HepG2 (cell line): ENCODE measurements around the gene SURF6. TPM values are rescaled to one million over a fixed set of nuclear protein-coding genes. Genes with fewer than 3 reads are reported as not detected.

Source experiments
- CHCHD3 ChIP-seq: sonication (generic); formaldehyde crosslinking; IDR thresholded peaks from 2 replicates; pipeline ENCODE4 v1.8.0; 2022; ENCODE audit warnings: mild to moderate bottlenecking, missing genetic modification reagents, moderate library complexity
- ERF ChIP-seq: IDR thresholded peaks from 2 replicates; pipeline ENCODE4 v1.6.1; 2018; ENCODE audit warnings: missing biosample characterization, missing genetic modification reagents
- GATAD2A ChIP-seq: IDR thresholded peaks from 2 replicates; pipeline ENCODE4 v1.6.1; 2016
- MED13 ChIP-seq: sonication (generic); formaldehyde crosslinking; IDR thresholded peaks from 2 replicates; pipeline ENCODE4 v1.5.0; 2020; ENCODE audit warnings: missing genetic modification reagents
- MLLT10 ChIP-seq: sonication (generic); formaldehyde crosslinking; IDR thresholded peaks from 2 replicates; pipeline ENCODE4 v1.4.0; 2020; ENCODE audit warnings: missing genetic modification reagents
- RAD51 ChIP-seq: fragments of 450-650 bp; IDR thresholded peaks from 2 replicates; pipeline ENCODE4 v1.6.1; 2016; ENCODE audit warnings: borderline replicate concordance
- SOX13 ChIP-seq, 3 experiments: fragments of 450-650 bp in 1 of 3; sonication (generic) in 1 of 3; formaldehyde crosslinking in 1 of 3; IDR thresholded peaks in 2 of 3; conservative IDR thresholded peaks in 1 of 3; 2 replicates each; pipeline versions ENCODE4 v1.5.0 to v1.6.1; 2016 to 2020; ENCODE audit warnings: antibody characterized with exemption in 1 of 3, mild to moderate bottlenecking in 1 of 3, missing compliant biosample characterization in 1 of 3, missing genetic modification reagents in 1 of 3, moderate library complexity in 1 of 3
- SP1 ChIP-seq, 2 experiments: fragments of 450-650 bp in 1 of 2; sonication (generic) in 1 of 2; formaldehyde crosslinking in 1 of 2; IDR thresholded peaks; 2 replicates each; pipeline versions ENCODE4 v1.4.0 to v1.6.1; 2016 to 2020; ENCODE audit warnings: missing genetic modification reagents in 1 of 2
- STAG1 ChIP-seq: sonication (generic); formaldehyde crosslinking; IDR thresholded peaks from 2 replicates; pipeline ENCODE4 v1.4.0; 2020; ENCODE audit warnings: missing genetic modification reagents
- ZBTB1 ChIP-seq: sonication (generic); formaldehyde crosslinking; IDR thresholded peaks from 2 replicates; pipeline ENCODE4 v1.4.0; 2020; ENCODE audit warnings: missing genetic modification reagents, borderline replicate concordance
- ZNF615 ChIP-seq: sonication (generic); formaldehyde crosslinking; IDR thresholded peaks from 2 replicates; pipeline ENCODE4 v1.5.0; 2020; ENCODE audit warnings: mild to moderate bottlenecking, missing genetic modification reagents, borderline replicate concordance
- polyA plus RNA-seq, 8 experiments: library from polyadenylated mRNA; depleted of rRNA in 3 of 8; stranded (reverse) in 7 of 8; unstranded in 1 of 8; fragments of >200 nt; fragmentation: Illumina TruSeq in 4 of 8; extraction: Trizol in 4 of 8; gene quantifications; 2 replicates each; pipeline versions ENCODE4 v1.2.1 to v1.2.3, GENCODE V29; 2011 to 2016; ENCODE audit warnings: low read depth in 4 of 8, missing spikeins in 1 of 8, mixed read lengths in 1 of 8; ENCODE audit not compliant: insufficient read depth in 1 of 8
- total RNA-seq, 5 experiments: library from RNA; depleted of rRNA; stranded (reverse); fragments of >200 nt; fragmentation: Illumina TruSeq; extraction: Trizol; gene quantifications; 2 replicates each; pipeline ENCODE4 v1.2.3, GENCODE V29; 2016; ENCODE audit warnings: low read depth in 1 of 5
- TF ChIP-seq, protein P1 (sequence below): sonication (generic); formaldehyde crosslinking; IDR thresholded peaks from 2 replicates; pipeline ENCODE4 v1.5.0; 2020; ENCODE audit warnings: mild to moderate bottlenecking, missing genetic modification reagents, borderline replicate concordance
- TF ChIP-seq, protein P2 (sequence below): sonication (generic); formaldehyde crosslinking; IDR thresholded peaks from 2 replicates; pipeline ENCODE4 v1.8.0; 2022; ENCODE audit warnings: mild to moderate bottlenecking, missing genetic modification reagents, moderate library complexity
- TF ChIP-seq, protein P3 (sequence below): sonication (generic); formaldehyde crosslinking; IDR thresholded peaks from 2 replicates; pipeline ENCODE4 v1.5.0; 2020; ENCODE audit warnings: mild to moderate bottlenecking, missing genetic modification reagents
- TF ChIP-seq, protein P4 (sequence below): sonication (generic); formaldehyde crosslinking; conservative IDR thresholded peaks from 2 replicates; pipeline ENCODE4 v1.4.0; 2020; ENCODE audit warnings: missing genetic modification reagents

The SURF6 gene
- total and polyA plus RNA-seq, 2 of the 13 experiments (the other 11 are each of a cell fraction or from before 2014, with no cell fraction given): 5.9 to 14.7 TPM

DNA sequence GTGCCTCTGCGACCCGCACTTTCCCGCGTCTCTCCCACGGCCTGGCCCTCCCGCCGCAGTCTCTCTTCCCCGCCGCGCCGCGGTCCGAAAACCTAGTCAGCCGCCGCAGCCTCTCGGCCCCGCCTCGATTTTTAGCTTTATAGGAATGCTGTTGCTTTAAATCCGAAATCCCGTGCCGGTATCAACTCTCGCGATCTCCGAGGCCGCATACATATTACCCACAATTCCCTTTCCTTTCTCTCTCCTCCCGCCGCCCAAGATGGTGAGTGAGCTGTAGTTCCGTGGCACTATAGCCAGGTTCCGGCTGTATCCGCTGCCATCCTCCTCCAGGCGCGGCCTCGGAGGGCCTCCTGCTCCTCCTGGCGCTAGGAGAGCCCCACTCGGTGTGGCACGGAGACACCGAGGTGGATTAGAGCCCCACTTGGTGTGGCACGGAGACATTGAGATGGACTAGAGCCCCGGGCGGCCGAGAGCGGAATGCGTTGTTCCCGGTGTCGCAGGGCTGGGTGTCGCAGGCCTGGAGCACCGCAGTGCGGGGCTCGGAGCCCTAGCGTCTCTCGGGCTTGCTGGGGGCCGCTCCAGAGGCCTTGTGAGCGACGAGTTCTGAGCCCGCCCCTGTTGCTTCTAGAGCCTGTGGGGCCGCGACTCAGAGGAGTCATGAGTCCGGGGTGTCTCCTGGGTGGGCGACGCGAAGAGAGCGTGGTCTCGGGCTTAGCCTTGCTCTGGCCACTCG, 12.2 kb upstream of the SURF6 start, which contains the start of the genes MED22 and RPL7A (continued):
- TF ChIP-seq, protein P1, sequence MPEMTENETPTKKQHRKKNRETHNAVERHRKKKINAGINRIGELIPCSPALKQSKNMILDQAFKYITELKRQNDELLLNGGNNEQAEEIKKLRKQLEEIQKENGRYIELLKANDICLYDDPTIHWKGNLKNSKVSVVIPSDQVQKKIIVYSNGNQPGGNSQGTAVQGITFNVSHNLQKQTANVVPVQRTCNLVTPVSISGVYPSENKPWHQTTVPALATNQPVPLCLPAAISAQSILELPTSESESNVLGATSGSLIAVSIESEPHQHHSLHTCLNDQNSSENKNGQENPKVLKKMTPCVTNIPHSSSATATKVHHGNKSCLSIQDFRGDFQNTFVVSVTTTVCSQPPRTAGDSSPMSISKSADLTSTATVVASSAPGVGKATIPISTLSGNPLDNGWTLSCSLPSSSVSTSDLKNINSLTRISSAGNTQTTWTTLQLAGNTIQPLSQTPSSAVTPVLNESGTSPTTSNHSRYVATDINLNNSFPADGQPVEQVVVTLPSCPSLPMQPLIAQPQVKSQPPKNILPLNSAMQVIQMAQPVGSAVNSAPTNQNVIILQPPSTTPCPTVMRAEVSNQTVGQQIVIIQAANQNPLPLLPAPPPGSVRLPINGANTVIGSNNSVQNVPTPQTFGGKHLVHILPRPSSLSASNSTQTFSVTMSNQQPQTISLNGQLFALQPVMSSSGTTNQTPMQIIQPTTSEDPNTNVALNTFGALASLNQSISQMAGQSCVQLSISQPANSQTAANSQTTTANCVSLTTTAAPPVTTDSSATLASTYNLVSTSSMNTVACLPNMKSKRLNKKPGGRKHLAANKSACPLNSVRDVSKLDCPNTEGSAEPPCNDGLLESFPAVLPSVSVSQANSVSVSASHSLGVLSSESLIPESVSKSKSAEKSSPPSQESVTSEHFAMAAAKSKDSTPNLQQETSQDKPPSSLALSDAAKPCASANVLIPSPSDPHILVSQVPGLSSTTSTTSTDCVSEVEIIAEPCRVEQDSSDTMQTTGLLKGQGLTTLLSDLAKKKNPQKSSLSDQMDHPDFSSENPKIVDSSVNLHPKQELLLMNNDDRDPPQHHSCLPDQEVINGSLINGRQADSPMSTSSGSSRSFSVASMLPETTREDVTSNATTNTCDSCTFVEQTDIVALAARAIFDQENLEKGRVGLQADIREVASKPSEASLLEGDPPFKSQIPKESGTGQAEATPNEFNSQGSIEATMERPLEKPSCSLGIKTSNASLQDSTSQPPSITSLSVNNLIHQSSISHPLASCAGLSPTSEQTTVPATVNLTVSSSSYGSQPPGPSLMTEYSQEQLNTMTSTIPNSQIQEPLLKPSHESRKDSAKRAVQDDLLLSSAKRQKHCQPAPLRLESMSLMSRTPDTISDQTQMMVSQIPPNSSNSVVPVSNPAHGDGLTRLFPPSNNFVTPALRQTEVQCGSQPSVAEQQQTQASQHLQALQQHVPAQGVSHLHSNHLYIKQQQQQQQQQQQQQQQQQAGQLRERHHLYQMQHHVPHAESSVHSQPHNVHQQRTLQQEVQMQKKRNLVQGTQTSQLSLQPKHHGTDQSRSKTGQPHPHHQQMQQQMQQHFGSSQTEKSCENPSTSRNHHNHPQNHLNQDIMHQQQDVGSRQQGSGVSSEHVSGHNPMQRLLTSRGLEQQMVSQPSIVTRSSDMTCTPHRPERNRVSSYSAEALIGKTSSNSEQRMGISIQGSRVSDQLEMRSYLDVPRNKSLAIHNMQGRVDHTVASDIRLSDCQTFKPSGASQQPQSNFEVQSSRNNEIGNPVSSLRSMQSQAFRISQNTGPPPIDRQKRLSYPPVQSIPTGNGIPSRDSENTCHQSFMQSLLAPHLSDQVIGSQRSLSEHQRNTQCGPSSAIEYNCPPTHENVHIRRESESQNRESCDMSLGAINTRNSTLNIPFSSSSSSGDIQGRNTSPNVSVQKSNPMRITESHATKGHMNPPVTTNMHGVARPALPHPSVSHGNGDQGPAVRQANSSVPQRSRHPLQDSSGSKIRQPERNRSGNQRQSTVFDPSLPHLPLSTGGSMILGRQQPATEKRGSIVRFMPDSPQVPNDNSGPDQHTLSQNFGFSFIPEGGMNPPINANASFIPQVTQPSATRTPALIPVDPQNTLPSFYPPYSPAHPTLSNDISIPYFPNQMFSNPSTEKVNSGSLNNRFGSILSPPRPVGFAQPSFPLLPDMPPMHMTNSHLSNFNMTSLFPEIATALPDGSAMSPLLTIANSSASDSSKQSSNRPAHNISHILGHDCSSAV (CRISPR knock-in tag): no peak
- TF ChIP-seq MLLT10 (CRISPR knock-in tag) (no peak), ZBTB1 (CRISPR knock-in tag) (no peak), STAG1 (CRISPR knock-in tag) (no peak), GATAD2A (CRISPR knock-in tag) (0 out of 2 replicates have a peak, but pooled peaks have one; percentile 30), RAD51 (no peak), ZNF615 (0 out of 2 replicates have a peak, but pooled peaks have one; percentile 58), MED13 (CRISPR knock-in tag) (peak; percentile 11; the same call in 1 of the 2 replicates), SP1 (IDR thresholded peaks at IDR 0.05) (no peak), SP1 (CRISPR knock-in tag; IDR thresholded peaks at IDR 0.05) (0 out of 2 replicates have a peak, but pooled peaks have one; percentile 17), ERF (CRISPR knock-in tag) (peak; percentile 60; the same call in 1 of the 2 replicates), CHCHD3 (CRISPR knock-in tag) (no peak), SOX13 (IDR thresholded peaks at IDR 0.05) (peak; percentile 26; the same call in 1 of the 2 replicates), SOX13 (CRISPR knock-in tag; conservative IDR thresholded peaks at IDR 0.05 in 1 of 2, IDR thresholded peaks at IDR 0.05 in 1 of 2) (0 out of 4 replicates have a peak, but pooled peaks of 1 of the 2 experiments have one; percentile 93)
- TF ChIP-seq, protein P2, sequence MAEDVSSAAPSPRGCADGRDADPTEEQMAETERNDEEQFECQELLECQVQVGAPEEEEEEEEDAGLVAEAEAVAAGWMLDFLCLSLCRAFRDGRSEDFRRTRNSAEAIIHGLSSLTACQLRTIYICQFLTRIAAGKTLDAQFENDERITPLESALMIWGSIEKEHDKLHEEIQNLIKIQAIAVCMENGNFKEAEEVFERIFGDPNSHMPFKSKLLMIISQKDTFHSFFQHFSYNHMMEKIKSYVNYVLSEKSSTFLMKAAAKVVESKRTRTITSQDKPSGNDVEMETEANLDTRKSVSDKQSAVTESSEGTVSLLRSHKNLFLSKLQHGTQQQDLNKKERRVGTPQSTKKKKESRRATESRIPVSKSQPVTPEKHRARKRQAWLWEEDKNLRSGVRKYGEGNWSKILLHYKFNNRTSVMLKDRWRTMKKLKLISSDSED (CRISPR knock-in tag): no peak
- TF ChIP-seq, protein P3, sequence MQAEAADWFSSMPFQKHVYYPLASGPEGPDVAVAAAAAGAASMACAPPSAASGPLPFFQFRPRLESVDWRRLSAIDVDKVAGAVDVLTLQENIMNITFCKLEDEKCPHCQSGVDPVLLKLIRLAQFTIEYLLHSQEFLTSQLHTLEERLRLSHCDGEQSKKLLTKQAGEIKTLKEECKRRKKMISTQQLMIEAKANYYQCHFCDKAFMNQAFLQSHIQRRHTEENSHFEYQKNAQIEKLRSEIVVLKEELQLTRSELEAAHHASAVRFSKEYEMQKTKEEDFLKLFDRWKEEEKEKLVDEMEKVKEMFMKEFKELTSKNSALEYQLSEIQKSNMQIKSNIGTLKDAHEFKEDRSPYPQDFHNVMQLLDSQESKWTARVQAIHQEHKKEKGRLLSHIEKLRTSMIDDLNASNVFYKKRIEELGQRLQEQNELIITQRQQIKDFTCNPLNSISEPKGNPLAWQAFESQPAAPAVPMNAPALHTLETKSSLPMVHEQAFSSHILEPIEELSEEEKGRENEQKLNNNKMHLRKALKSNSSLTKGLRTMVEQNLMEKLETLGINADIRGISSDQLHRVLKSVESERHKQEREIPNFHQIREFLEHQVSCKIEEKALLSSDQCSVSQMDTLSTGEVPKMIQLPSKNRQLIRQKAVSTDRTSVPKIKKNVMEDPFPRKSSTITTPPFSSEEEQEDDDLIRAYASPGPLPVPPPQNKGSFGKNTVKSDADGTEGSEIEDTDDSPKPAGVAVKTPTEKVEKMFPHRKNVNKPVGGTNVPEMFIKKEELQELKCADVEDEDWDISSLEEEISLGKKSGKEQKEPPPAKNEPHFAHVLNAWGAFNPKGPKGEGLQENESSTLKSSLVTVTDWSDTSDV (CRISPR knock-in tag): no peak; the same call in 1 of the 2 replicates
- TF ChIP-seq, protein P4, sequence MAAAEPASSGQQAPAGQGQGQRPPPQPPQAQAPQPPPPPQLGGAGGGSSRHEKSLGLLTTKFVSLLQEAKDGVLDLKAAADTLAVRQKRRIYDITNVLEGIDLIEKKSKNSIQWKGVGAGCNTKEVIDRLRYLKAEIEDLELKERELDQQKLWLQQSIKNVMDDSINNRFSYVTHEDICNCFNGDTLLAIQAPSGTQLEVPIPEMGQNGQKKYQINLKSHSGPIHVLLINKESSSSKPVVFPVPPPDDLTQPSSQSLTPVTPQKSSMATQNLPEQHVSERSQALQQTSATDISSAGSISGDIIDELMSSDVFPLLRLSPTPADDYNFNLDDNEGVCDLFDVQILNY: no peak; the same call in 1 of the 2 replicates
